HepG2 (cell line): ENCODE data around the gene PLVAP. TPM values are rescaled to one million over a fixed set of nuclear protein-coding genes. Genes with fewer than 3 reads are reported as not detected.

Experiments used
- BRCA1 ChIP-seq: sonication (generic); formaldehyde crosslinking; IDR thresholded peaks from 2 replicates; pipeline ENCODE4 v1.4.0; 2020; ENCODE audit warnings: missing genetic modification reagents
- EP300 ChIP-seq, 3 experiments: sonication (generic) in 1 of 3; formaldehyde crosslinking in 1 of 3; IDR thresholded peaks; 2 replicates each; pipeline versions ENCODE4 v1.5.1 to v1.6.1; 2011 to 2020; ENCODE audit warnings: low read depth in 2 of 3, low read length in 2 of 3, borderline replicate concordance in 1 of 3, improper control_type of control experiment in 1 of 3, mild to moderate bottlenecking in 1 of 3, missing genetic modification reagents in 1 of 3, moderate library complexity in 1 of 3
- FOXK1 ChIP-seq: sonication (generic); formaldehyde crosslinking; IDR thresholded peaks from 2 replicates; pipeline ENCODE4 v1.4.0; 2020; ENCODE audit warnings: low read depth, missing genetic modification reagents, borderline replicate concordance
- GRHL1 ChIP-seq: sonication (generic); formaldehyde crosslinking; conservative IDR thresholded peaks from 2 replicates; pipeline ENCODE4 v1.8.0; 2022; ENCODE audit warnings: missing genetic modification reagents
- HES4 ChIP-seq: sonication (generic); formaldehyde crosslinking; IDR thresholded peaks from 2 replicates; pipeline ENCODE4 v1.9.0; 2021; ENCODE audit warnings: mild to moderate bottlenecking, missing genetic modification reagents, borderline replicate concordance
- KLF16 ChIP-seq, 2 experiments: sonication (generic) in 1 of 2; formaldehyde crosslinking in 1 of 2; IDR thresholded peaks; 2 replicates each; pipeline versions ENCODE4 v1.6.1 to v1.8.0; 2016 to 2023; ENCODE audit warnings: missing genetic modification reagents in 2 of 2, missing compliant biosample characterization in 1 of 2
- KMT2A ChIP-seq: sonication (generic); formaldehyde crosslinking; IDR thresholded peaks from 2 replicates; pipeline ENCODE4 v1.4.0; 2020; ENCODE audit warnings: missing genetic modification reagents
- MTF2 ChIP-seq: sonication (generic); formaldehyde crosslinking; IDR thresholded peaks from 2 replicates; pipeline ENCODE4 v1.5.0; 2020; ENCODE audit warnings: missing genetic modification reagents, borderline replicate concordance
- MXI1 ChIP-seq: IDR thresholded peaks from 3 replicates; pipeline ENCODE4 v1.6.1; 2012; ENCODE audit warnings: low read depth, low read length, inconsistent platforms, borderline replicate concordance
- NFIC ChIP-seq: IDR thresholded peaks from 2 replicates; pipeline ENCODE4 v1.6.1; 2012; ENCODE audit warnings: mild to moderate bottlenecking, low read length, inconsistent platforms
- NR2F1 ChIP-seq, 2 experiments: fragments of 450-650 bp in 1 of 2; formaldehyde crosslinking in 1 of 2; IDR thresholded peaks; 2 replicates each; pipeline versions ENCODE4 v1.5.0 to v1.6.1; 2016 to 2020; ENCODE audit warnings: mild to moderate bottlenecking in 1 of 2, missing compliant biosample characterization in 1 of 2, missing genetic modification reagents in 1 of 2, moderate library complexity in 1 of 2
- PBX3 ChIP-seq: sonication (generic); formaldehyde crosslinking; IDR thresholded peaks from 2 replicates; pipeline ENCODE4 v1.8.1; 2023; ENCODE audit warnings: missing genetic modification reagents, inconsistent platforms, borderline replicate concordance
- PCBP1 ChIP-seq: fragments of 200-400 bp; formaldehyde crosslinking; IDR thresholded peaks from 2 replicates; pipeline ENCODE4 v1.6.1; 2017; ENCODE audit warnings: mild to moderate bottlenecking, low read depth, low read length, borderline replicate concordance
- PHF8 ChIP-seq: sonication (generic); formaldehyde crosslinking; IDR thresholded peaks from 2 replicates; pipeline ENCODE4 v1.5.0; 2020; ENCODE audit warnings: missing genetic modification reagents
- RAD21 ChIP-seq: fragments of 450-650 bp; formaldehyde crosslinking; IDR thresholded peaks from 2 replicates; pipeline ENCODE4 v1.5.0; 2020; ENCODE audit warnings: mild to moderate bottlenecking
- RBFOX2 ChIP-seq: fragments of 200-400 bp; formaldehyde crosslinking; IDR thresholded peaks from 2 replicates; pipeline ENCODE4 v1.6.1; 2017; ENCODE audit warnings: low read depth, mild to moderate bottlenecking, low read length
- RCOR2 ChIP-seq: IDR thresholded peaks from 2 replicates; pipeline ENCODE4 v1.6.1; 2016; ENCODE audit warnings: missing biosample characterization, missing genetic modification reagents
- RXRB ChIP-seq: IDR thresholded peaks from 2 replicates; pipeline ENCODE4 v1.6.1; 2016; ENCODE audit warnings: borderline replicate concordance, missing genetic modification reagents, missing compliant biosample characterization
- SRSF1 ChIP-seq: fragments of 200-400 bp; formaldehyde crosslinking; optimal IDR thresholded peaks from 2 replicates; pipeline ENCODE3; 2017; ENCODE audit warnings: mild to moderate bottlenecking, low read depth, low read length, moderate library complexity
- USF2 ChIP-seq, 2 experiments: sonication (generic) in 1 of 2; formaldehyde crosslinking in 1 of 2; IDR thresholded peaks; 2 replicates each; pipeline versions ENCODE4 v1.5.1 to v1.6.1; 2011 to 2020; ENCODE audit warnings: borderline replicate concordance in 1 of 2, low read depth in 1 of 2, low read length in 1 of 2, mild to moderate bottlenecking in 1 of 2, missing genetic modification reagents in 1 of 2, moderate library complexity in 1 of 2
- ZNF101 ChIP-seq: sonication (generic); formaldehyde crosslinking; IDR thresholded peaks from 2 replicates; pipeline ENCODE4 v1.4.0; 2020; ENCODE audit warnings: mild to moderate bottlenecking, low read depth, missing genetic modification reagents, borderline replicate concordance
- ZNF136 ChIP-seq: sonication (generic); formaldehyde crosslinking; IDR thresholded peaks from 2 replicates; pipeline ENCODE4 v1.8.1; 2022; ENCODE audit warnings: low read depth, mild to moderate bottlenecking, moderate library complexity, missing genetic modification reagents
- ZSCAN31 ChIP-seq: sonication (generic); formaldehyde crosslinking; IDR thresholded peaks from 2 replicates; pipeline ENCODE4 v1.5.0; 2020; ENCODE audit warnings: low read depth, mild to moderate bottlenecking, missing genetic modification reagents
- polyA plus RNA-seq, 8 experiments: library from polyadenylated mRNA; depleted of rRNA in 3 of 8; stranded (reverse) in 7 of 8; unstranded in 1 of 8; fragments of >200 nt; fragmentation: Illumina TruSeq in 4 of 8; extraction: Trizol in 4 of 8; gene quantifications; 2 replicates each; pipeline versions ENCODE4 v1.2.1 to v1.2.3, GENCODE V29; 2011 to 2016; ENCODE audit warnings: low read depth in 4 of 8, missing spikeins in 1 of 8, mixed read lengths in 1 of 8; ENCODE audit not compliant: insufficient read depth in 1 of 8
- total RNA-seq, 5 experiments: library from RNA; depleted of rRNA; stranded (reverse); fragments of >200 nt; fragmentation: Illumina TruSeq; extraction: Trizol; gene quantifications; 2 replicates each; pipeline ENCODE4 v1.2.3, GENCODE V29; 2016; ENCODE audit warnings: low read depth in 1 of 5

The PLVAP gene
- total and polyA plus RNA-seq, 2 of the 13 experiments (the other 11 are each of a cell fraction or from before 2014, with no cell fraction given): 0.26 TPM; not detected in 1

GRCh38 chr19:17303167-17303939, 73.8 kb downstream of the PLVAP start, which contains the start of gene ABHD8 (continued):
- peak; percentile 74 for TF ChIP-seq USF2 (IDR thresholded peaks at IDR 0.05; ENCODE audit: low read depth, low read length)
- peak; percentile 72; the same call in 1 of the 2 replicates for TF ChIP-seq USF2 (CRISPR knock-in tag; IDR thresholded peaks at IDR 0.05; ENCODE audit: borderline replicate concordance)
- peak in 1 of 2 experiments; percentile 68; a peak in 2 of 4 replicates for TF ChIP-seq KLF16 (CRISPR knock-in tag; IDR thresholded peaks at IDR 0.05)
- no peak for TF ChIP-seq MTF2 (CRISPR knock-in tag)
- TF ChIP-seq RCOR2: no peak
- peak; percentile 71 for TF ChIP-seq RXRB (CRISPR knock-in tag)
- peak; percentile 59; the same call in 1 of the 3 replicates for TF ChIP-seq MXI1
- 0 out of 4 replicates have a peak, but pooled peaks of 1 of the 2 experiments have one; percentile 5 for TF ChIP-seq EP300 (IDR thresholded peaks at IDR 0.05; ENCODE audit: low read depth in 2 of 2, low read length in 2 of 2)
- TF ChIP-seq EP300 (CRISPR knock-in tag; IDR thresholded peaks at IDR 0.05; ENCODE audit: borderline replicate concordance): no peak
- TF ChIP-seq PHF8 (CRISPR knock-in tag): peak; percentile 87
- TF ChIP-seq NR2F1 (CRISPR knock-in tag; IDR thresholded peaks at IDR 0.05): peak; percentile 26 to 69; a peak in 2 of 4 replicates
- peak; percentile 83 for TF ChIP-seq RBFOX2
- TF ChIP-seq NFIC: no peak
- TF ChIP-seq FOXK1 (CRISPR knock-in tag): peak; percentile 55; the same call in 1 of the 2 replicates
- TF ChIP-seq RAD21 (CRISPR knock-in tag): peak; percentile 32
- TF ChIP-seq HES4 (CRISPR knock-in tag): no peak
- TF ChIP-seq ZNF101 (CRISPR knock-in tag): no peak
- TF ChIP-seq SRSF1: no peak
- peak; percentile 83; the same call in 1 of the 2 replicates for TF ChIP-seq PBX3
- TF ChIP-seq GRHL1 (CRISPR knock-in tag): no peak
- peak; percentile 40; the same call in 1 of the 2 replicates for TF ChIP-seq KMT2A (CRISPR knock-in tag)
- TF ChIP-seq ZSCAN31: peak; percentile 38; the same call in 1 of the 2 replicates
- 0 out of 2 replicates have a peak, but pooled peaks have one; percentile 48 for TF ChIP-seq PCBP1
- TF ChIP-seq BRCA1 (CRISPR knock-in tag): no peak
- no peak for TF ChIP-seq ZNF136 (CRISPR knock-in tag)
